GM23338 (cell line): ENCODE data around the gene MCU. TPM values are rescaled to one million over a fixed set of nuclear protein-coding genes. Genes with fewer than 3 reads are reported as not detected.

Experiments
- ATAC-seq: fragments of 200-7000 bp; cut with Tn5 transposase; 3 replicates; pipeline ENCODE4 v1.9.1; 2020
- DNase-seq: peaks from one replicate; pipeline ENCODE4 v3.0.0-alpha.2; 2015; ENCODE audit warnings: low spot score
- H2AFZ ChIP-seq: fragments of 200-600 bp; sonication (generic); 2 replicates; pipeline ENCODE4 v1.8.0; 2016; ENCODE audit warnings: antibody characterized with exemption, mild to moderate bottlenecking, moderate library complexity
- H3F3A ChIP-seq: fragments of 200-600 bp; sonication (generic); replicated peaks from 2 replicates; pipeline ENCODE4 v1.8.0; 2017; ENCODE audit warnings: antibody characterized with exemption, mixed run types, low read depth
- H3K27ac ChIP-seq: fragments of 200-600 bp; sonication (generic); 2 replicates; pipeline ENCODE4 v1.6.1; 2016; ENCODE audit warnings: low read depth
- H3K27me3 ChIP-seq: fragments of 200-600 bp; sonication (generic); 2 replicates; pipeline ENCODE4 v1.8.0; 2016; ENCODE audit warnings: mild to moderate bottlenecking, mixed run types, moderate library complexity; ENCODE audit not compliant: insufficient read depth
- H3K36me3 ChIP-seq: fragments of 200-600 bp; sonication (generic); 2 replicates; pipeline ENCODE4 v1.8.0; 2016; ENCODE audit warnings: mild to moderate bottlenecking; ENCODE audit not compliant: insufficient read depth
- H3K4me1 ChIP-seq: fragments of 200-600 bp; sonication (generic); 2 replicates; pipeline ENCODE4 v1.8.0; 2016; ENCODE audit warnings: mild to moderate bottlenecking, moderate library complexity; ENCODE audit not compliant: insufficient read depth
- H3K4me2 ChIP-seq: fragments of 200-600 bp; sonication (generic); 2 replicates; pipeline ENCODE4 v1.7.1; 2017; ENCODE audit warnings: mixed run types
- H3K4me3 ChIP-seq: fragments of 200-600 bp; sonication (generic); 2 replicates; pipeline ENCODE4 v1.6.1; 2016; ENCODE audit warnings: mixed run types
- H3K79me2 ChIP-seq: fragments of 200-600 bp; sonication (generic); replicated peaks from 2 replicates; pipeline ENCODE4 v1.8.0; 2017; ENCODE audit warnings: mild to moderate bottlenecking; ENCODE audit not compliant: insufficient read depth
- H3K9me2 ChIP-seq: fragments of 200-600 bp; sonication (generic); 2 replicates; pipeline ENCODE4 v1.8.0; 2017; ENCODE audit not compliant: insufficient read depth
- H4K20me1 ChIP-seq: fragments of 200-600 bp; sonication (generic); replicated peaks from 2 replicates; pipeline ENCODE4 v1.8.0; 2017; ENCODE audit warnings: mild to moderate bottlenecking; ENCODE audit not compliant: insufficient read depth
- H3K27ac Mint-ChIP-seq: 2 replicates; pipeline ENCODE4 v1.8.0; 2020; ENCODE audit warnings: inconsistent platforms, mild to moderate bottlenecking, moderate library complexity, mixed read lengths
- H3K27me3 Mint-ChIP-seq: 3 replicates; pipeline ENCODE4 v1.8.0; 2022; ENCODE audit warnings: low read depth, mild to moderate bottlenecking, moderate library complexity, mixed read lengths, inconsistent platforms; ENCODE audit not compliant: insufficient read depth, poor library complexity
- H3K36me3 Mint-ChIP-seq: 3 replicates; pipeline ENCODE4 v1.8.0; 2021; ENCODE audit warnings: low read depth, mild to moderate bottlenecking, inconsistent platforms, moderate library complexity, mixed read lengths
- H3K4me1 Mint-ChIP-seq: 3 replicates; pipeline ENCODE4 v1.8.0; 2020; ENCODE audit warnings: mild to moderate bottlenecking, inconsistent platforms, mixed read lengths
- H3K4me3 Mint-ChIP-seq: 3 replicates; pipeline ENCODE4 v1.8.0; 2021; ENCODE audit warnings: moderate library complexity, mild to moderate bottlenecking, inconsistent platforms, mixed read lengths
- H3K9me3 Mint-ChIP-seq: 3 replicates; pipeline ENCODE4 v1.8.0; 2020; ENCODE audit warnings: moderate library complexity, mild to moderate bottlenecking, inconsistent platforms, mixed read lengths
- polyA plus RNA-seq: library from polyadenylated mRNA; unstranded; fragments of >200 nt; fragmentation: Nextera tagmentation; extraction: Ambion mirVana; gene quantifications from 2 replicates; pipeline ENCODE4 v1.2.1, GENCODE V29; 2016
- total RNA-seq: library from RNA; depleted of rRNA; stranded (reverse); fragments of >200 nt; shearing (Covaris generic); gene quantifications from 2 replicates; pipeline ENCODE4 v1.2.3, GENCODE V29; 2014
- TF ChIP-seq, protein P1 (sequence below): fragments of 250-450 bp; sonication (Bioruptor Pico); IDR thresholded peaks from 2 replicates; pipeline ENCODE4 v1.5.0; 2020; ENCODE audit warnings: mild to moderate bottlenecking, moderate library complexity
- TF ChIP-seq, protein P2 (sequence below), 2 experiments: fragments of 200-600 bp in 1 of 2; sonication (generic) in 1 of 2; conservative IDR thresholded peaks; 2 replicates each; pipeline versions ENCODE4 v1.5.1 to v1.6.1; 2016 to 2017; ENCODE audit warnings: antibody characterized with exemption in 2 of 2, low read depth in 2 of 2, mild to moderate bottlenecking in 2 of 2, moderate library complexity in 1 of 2

Gene MCU
- total and polyA plus RNA-seq, 2 experiments from 2014 or later = 41.8 to 68.2 TPM

DNA sequence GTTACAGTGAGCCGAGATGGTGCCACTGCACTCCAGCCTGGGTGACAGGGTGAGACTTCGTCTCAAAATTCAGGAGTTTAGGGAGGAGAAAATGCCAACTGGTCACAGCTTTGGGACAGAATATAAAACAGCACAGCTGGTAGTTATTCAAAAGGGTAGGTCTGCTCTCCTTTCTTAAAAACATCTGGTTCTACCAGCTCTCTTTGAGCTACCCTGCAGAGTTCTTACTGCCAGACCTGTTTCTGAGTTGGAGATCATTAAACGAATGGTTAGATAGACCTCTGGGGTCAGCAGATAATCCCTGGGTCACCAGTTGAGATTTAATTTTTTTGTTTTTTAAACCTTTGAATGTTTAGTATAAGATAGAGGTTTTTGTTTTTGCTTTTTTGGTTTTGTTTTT, 52.6 kb downstream of the MCU start:
- DNase-seq = no peak
- peak; percentile 84 for ATAC-seq
- Histone ChIP-seq H4K20me1 (no peaks in the 10 kb centered on the region), H3K36me3 (no peaks in the 10 kb centered on the region), H3F3A (no peaks in the 10 kb centered on the region), H3K4me1 (peaks cover 15% of the 10 kb centered on the region; the same call in 1 of the 2 replicates), H3K27ac (peak overlapping the region; percentile 69; the same call in 1 of the 2 replicates), H3K4me3 (no peak overlapping the region), H3K27me3 (no peaks in the 10 kb centered on the region), H3K79me2 (peaks cover 95% of the 10 kb centered on the region), H3K9me2 (no peaks in the 10 kb centered on the region), H2AFZ (no peak overlapping the region), H3K4me2 (peak overlapping the region; percentile 33; the same call in 1 of the 2 replicates)
- peak overlapping the region; percentile 58 for H3K27ac Mint-ChIP-seq
- TF ChIP-seq, protein P1, sequence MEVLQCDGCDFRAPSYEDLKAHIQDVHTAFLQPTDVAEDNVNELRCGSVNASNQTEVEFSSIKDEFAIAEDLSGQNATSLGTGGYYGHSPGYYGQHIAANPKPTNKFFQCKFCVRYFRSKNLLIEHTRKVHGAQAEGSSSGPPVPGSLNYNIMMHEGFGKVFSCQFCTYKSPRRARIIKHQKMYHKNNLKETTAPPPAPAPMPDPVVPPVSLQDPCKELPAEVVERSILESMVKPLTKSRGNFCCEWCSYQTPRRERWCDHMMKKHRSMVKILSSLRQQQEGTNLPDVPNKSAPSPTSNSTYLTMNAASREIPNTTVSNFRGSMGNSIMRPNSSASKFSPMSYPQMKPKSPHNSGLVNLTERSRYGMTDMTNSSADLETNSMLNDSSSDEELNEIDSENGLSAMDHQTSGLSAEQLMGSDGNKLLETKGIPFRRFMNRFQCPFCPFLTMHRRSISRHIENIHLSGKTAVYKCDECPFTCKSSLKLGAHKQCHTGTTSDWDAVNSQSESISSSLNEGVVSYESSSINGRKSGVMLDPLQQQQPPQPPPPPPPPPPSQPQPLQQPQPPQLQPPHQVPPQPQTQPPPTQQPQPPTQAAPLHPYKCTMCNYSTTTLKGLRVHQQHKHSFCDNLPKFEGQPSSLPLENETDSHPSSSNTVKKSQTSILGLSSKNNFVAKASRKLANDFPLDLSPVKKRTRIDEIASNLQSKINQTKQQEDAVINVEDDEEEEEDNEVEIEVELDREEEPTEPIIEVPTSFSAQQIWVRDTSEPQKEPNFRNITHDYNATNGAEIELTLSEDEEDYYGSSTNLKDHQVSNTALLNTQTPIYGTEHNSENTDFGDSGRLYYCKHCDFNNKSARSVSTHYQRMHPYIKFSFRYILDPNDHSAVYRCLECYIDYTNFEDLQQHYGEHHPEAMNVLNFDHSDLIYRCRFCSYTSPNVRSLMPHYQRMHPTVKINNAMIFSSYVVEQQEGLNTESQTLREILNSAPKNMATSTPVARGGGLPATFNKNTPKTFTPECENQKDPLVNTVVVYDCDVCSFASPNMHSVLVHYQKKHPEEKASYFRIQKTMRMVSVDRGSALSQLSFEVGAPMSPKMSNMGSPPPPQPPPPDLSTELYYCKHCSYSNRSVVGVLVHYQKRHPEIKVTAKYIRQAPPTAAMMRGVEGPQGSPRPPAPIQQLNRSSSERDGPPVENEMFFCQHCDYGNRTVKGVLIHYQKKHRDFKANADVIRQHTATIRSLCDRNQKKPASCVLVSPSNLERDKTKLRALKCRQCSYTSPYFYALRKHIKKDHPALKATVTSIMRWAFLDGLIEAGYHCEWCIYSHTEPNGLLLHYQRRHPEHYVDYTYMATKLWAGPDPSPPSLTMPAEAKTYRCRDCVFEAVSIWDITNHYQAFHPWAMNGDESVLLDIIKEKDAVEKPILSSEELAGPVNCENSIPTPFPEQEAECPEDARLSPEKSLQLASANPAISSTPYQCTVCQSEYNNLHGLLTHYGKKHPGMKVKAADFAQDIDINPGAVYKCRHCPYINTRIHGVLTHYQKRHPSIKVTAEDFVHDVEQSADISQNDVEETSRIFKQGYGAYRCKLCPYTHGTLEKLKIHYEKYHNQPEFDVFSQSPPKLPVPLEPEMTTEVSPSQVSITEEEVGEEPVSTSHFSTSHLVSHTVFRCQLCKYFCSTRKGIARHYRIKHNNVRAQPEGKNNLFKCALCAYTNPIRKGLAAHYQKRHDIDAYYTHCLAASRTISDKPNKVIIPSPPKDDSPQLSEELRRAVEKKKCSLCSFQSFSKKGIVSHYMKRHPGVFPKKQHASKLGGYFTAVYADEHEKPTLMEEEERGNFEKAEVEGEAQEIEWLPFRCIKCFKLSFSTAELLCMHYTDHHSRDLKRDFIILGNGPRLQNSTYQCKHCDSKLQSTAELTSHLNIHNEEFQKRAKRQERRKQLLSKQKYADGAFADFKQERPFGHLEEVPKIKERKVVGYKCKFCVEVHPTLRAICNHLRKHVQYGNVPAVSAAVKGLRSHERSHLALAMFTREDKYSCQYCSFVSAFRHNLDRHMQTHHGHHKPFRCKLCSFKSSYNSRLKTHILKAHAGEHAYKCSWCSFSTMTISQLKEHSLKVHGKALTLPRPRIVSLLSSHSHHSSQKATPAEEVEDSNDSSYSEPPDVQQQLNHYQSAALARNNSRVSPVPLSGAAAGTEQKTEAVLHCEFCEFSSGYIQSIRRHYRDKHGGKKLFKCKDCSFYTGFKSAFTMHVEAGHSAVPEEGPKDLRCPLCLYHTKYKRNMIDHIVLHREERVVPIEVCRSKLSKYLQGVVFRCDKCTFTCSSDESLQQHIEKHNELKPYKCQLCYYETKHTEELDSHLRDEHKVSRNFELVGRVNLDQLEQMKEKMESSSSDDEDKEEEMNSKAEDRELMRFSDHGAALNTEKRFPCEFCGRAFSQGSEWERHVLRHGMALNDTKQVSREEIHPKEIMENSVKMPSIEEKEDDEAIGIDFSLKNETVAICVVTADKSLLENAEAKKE (CRISPR knock-in tag) = peak; percentile 53; the same call in 1 of the 2 replicates
- TF ChIP-seq, protein P2, sequence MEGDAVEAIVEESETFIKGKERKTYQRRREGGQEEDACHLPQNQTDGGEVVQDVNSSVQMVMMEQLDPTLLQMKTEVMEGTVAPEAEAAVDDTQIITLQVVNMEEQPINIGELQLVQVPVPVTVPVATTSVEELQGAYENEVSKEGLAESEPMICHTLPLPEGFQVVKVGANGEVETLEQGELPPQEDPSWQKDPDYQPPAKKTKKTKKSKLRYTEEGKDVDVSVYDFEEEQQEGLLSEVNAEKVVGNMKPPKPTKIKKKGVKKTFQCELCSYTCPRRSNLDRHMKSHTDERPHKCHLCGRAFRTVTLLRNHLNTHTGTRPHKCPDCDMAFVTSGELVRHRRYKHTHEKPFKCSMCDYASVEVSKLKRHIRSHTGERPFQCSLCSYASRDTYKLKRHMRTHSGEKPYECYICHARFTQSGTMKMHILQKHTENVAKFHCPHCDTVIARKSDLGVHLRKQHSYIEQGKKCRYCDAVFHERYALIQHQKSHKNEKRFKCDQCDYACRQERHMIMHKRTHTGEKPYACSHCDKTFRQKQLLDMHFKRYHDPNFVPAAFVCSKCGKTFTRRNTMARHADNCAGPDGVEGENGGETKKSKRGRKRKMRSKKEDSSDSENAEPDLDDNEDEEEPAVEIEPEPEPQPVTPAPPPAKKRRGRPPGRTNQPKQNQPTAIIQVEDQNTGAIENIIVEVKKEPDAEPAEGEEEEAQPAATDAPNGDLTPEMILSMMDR (conservative IDR thresholded peaks at IDR 0.05; ENCODE audit: low read depth in 2 of 2) = no peak
- no peaks in the 10 kb centered on the region for H3K9me3 Mint-ChIP-seq
- H3K4me1 Mint-ChIP-seq = peaks cover 31% of the 10 kb centered on the region
- no peak overlapping the region for H3K4me3 Mint-ChIP-seq
- peaks cover 3% of the 10 kb centered on the region; the same call in 1 of the 3 replicates for H3K36me3 Mint-ChIP-seq
- no peaks in the 10 kb centered on the region for H3K27me3 Mint-ChIP-seq
